ENCODE results near the gene CAND2.
"Not testable (repeated sequence)": the region's sequence is repeated elsewhere in the genome, so short reads cannot be mapped to it uniquely, and the experiment has no call there.

The CAND2 gene

GRCh38 chr3:12787346-12787745 is 9.1 kb upstream of the CAND2 start:
- TF ChIP-seq CTCF (IDR thresholded peaks at IDR 0.05; ENCODE audit: low read depth, low read length) = peak; percentile 47
- peak; percentile 43 to 48 for DNase-seq (ENCODE audit: low read depth in 2 of 2)
- not testable (repeated sequence) for H3K4me3 ChIP-seq (replicated peaks in 1 of 2; ENCODE audit: low read depth in 2 of 2, low read length in 2 of 2)

GRCh38 chr3:12787967-12788690 is 8.4 kb upstream of the CAND2 start:
- not testable (repeated sequence) for DNase-seq (ENCODE audit: low read depth in 2 of 2); H3K4me3 ChIP-seq (replicated peaks in 1 of 2; ENCODE audit: low read depth in 2 of 2, low read length in 2 of 2)

- no peak for DNase-seq (ENCODE audit: low read depth in 2 of 2)
- no peak for TF ChIP-seq CTCF (IDR thresholded peaks at IDR 0.05; ENCODE audit: low read depth, low read length)
- no peak overlapping the region for H3K4me3 ChIP-seq (replicated peaks in 1 of 2; ENCODE audit: low read depth in 2 of 2, low read length in 2 of 2)
These were observed 5.0 kb upstream of the CAND2 start for GRCh38 chr3:12791430-12791829.

GRCh38 chr3:12793701-12794100 is 2.8 kb upstream of the CAND2 start:
- no peak overlapping the region for H3K4me3 ChIP-seq (replicated peaks in 1 of 2; ENCODE audit: low read depth in 2 of 2, low read length in 2 of 2)
- peak in 1 of 2 donors; percentile 18 for DNase-seq (ENCODE audit: low read depth in 2 of 2)
- TF ChIP-seq CTCF (IDR thresholded peaks at IDR 0.05; ENCODE audit: low read depth, low read length) = no peak

- no peak for TF ChIP-seq CTCF (IDR thresholded peaks at IDR 0.05; ENCODE audit: low read depth, low read length)
- peak overlapping the region in 1 of 2 donors; percentile 56 for H3K4me3 ChIP-seq (replicated peaks in 1 of 2; ENCODE audit: low read depth in 2 of 2, low read length in 2 of 2)
- no peak for DNase-seq (ENCODE audit: low read depth in 2 of 2)
These were observed 828 bp downstream of the CAND2 start for GRCh38 chr3:12797124-12797891.

- H3K4me3 ChIP-seq (replicated peaks in 1 of 2; ENCODE audit: low read depth in 2 of 2, low read length in 2 of 2) = no peak overlapping the region
- TF ChIP-seq CTCF (IDR thresholded peaks at IDR 0.05; ENCODE audit: low read depth, low read length) = no peak
These were observed 1.5 kb downstream of the CAND2 start for GRCh38 chr3:12797892-12798558.

More at GRCh38 chr3:12797892-12798558, 1.5 kb downstream of the CAND2 start:
- DNase-seq (ENCODE audit: low read depth in 2 of 2) = no peak

Data from cardiac fibroblast (primary cell).